ENCODE measurements around the gene ORC2. TPM values are rescaled to one million over a fixed set of nuclear protein-coding genes. Genes with fewer than 3 reads are reported as not detected.
"Not testable (repeated sequence)": the region's sequence is repeated elsewhere in the genome, so short reads cannot be mapped to it uniquely, and the experiment has no call there.

The ORC2 gene
- total RNA-seq, 5 donors from 2014 or later (not counting 1 experiment from before 2014, with no cell fraction given), result 29.9 to 52.4 (median 50.6) TPM

- WGBS (ENCODE audit: insufficient coverage), result no CpG with 5 or more reads among the region's 4 CpGs
- Mint-ChIP-seq H3K9me3 (no peaks in the 10 kb centered on the region), H3K36me3 (peaks cover 41% of the 10 kb centered on the region), H3K4me3 (no peak overlapping the region), H3K27ac (peak overlapping the region; percentile 4 to 43), H3K27me3 (no peaks in the 10 kb centered on the region), H3K4me1 (peaks cover 7 to 8% (median 7%) of the 10 kb centered on the region in 3 donors)
- Histone ChIP-seq H3K4me1 (ENCODE audit: control insufficient read depth in 1 of 2, extremely low read depth in 1 of 2, insufficient read depth in 2 of 2, low read length in 2 of 2) (peaks cover 0 to 2% of the 10 kb centered on the region in 2 experiments), H3K9me3 (no peaks in the 10 kb centered on the region), H3K27me3 (replicated peaks in 1 of 2; ENCODE audit: control insufficient read depth in 2 of 2, extremely low read depth in 1 of 2, insufficient read depth in 2 of 2, low read length in 1 of 2) (no peaks in the 10 kb centered on the region), H3K36me3 (ENCODE audit: control insufficient read depth in 2 of 2, extremely low read depth in 1 of 2, insufficient read depth in 1 of 2, low read length in 1 of 2) (peaks cover 5 to 63% of the 10 kb centered on the region in 2 donors), H3K4me3 (ENCODE audit: control insufficient read depth in 1 of 2, extremely low read depth in 1 of 2, low read length in 1 of 2) (no peak overlapping the region), H3K27ac (ENCODE audit: low read length) (peak overlapping the region; percentile 34)
- POLR2A ChIA-PET, result interaction anchor here (0.6 kb wide), 3 partner anchors 8 to 1266 kb away, joined by 3 to 14 read pairs (median 8); no protein-coding TSS in a partner anchor
- ATAC-seq (replicated peaks in 1 of 4), result peak; percentile 100
- CTCF ChIA-PET, result interaction anchor here (0.6 to 2.1 kb wide), 20 partner anchors 11 to 332 kb away, joined by 3 to 23 read pairs (median 6); partner anchors contain the start of genes CASP10 (in 1 of the 2), CLK1 (in 1 of the 2), HYCC2 (in 1 of the 2) and NDUFB3 (in 1 of the 2)
- peak; percentile 34 to 89 (median 69) for DNase-seq
These were observed 61.9 kb downstream of the ORC2 start for GRCh38 chr2:200901459-200902072.

- Mint-ChIP-seq H3K27me3 (no peaks in the 10 kb centered on the region), H3K9me3 (no peaks in the 10 kb centered on the region), H3K4me1 (peaks cover 7 to 8% (median 7%) of the 10 kb centered on the region in 3 donors), H3K36me3 (peaks cover 48% of the 10 kb centered on the region), H3K27ac (peak overlapping the region in 1 of 2 donors; percentile 25), H3K4me3 (no peak overlapping the region)
- no peak overlapping the region for H3K27ac ChIP-seq (ENCODE audit: low read length)
- no peak overlapping the region for H3K4me3 ChIP-seq (ENCODE audit: control insufficient read depth in 1 of 2, extremely low read depth in 1 of 2, low read length in 1 of 2)
- CTCF ChIA-PET, result no interaction called here
- H3K27me3 ChIP-seq (replicated peaks in 1 of 2; ENCODE audit: control insufficient read depth in 2 of 2, extremely low read depth in 1 of 2, insufficient read depth in 2 of 2, low read length in 1 of 2), result no peaks in the 10 kb centered on the region
- H3K4me1 ChIP-seq (ENCODE audit: control insufficient read depth in 1 of 2, extremely low read depth in 1 of 2, insufficient read depth in 2 of 2, low read length in 2 of 2), result peaks cover 0 to 2% of the 10 kb centered on the region in 2 experiments
- no peak for ATAC-seq (replicated peaks in 1 of 4)
- DNase-seq, result no peak
- H3K9me3 ChIP-seq, result no peaks in the 10 kb centered on the region
- H3K36me3 ChIP-seq (ENCODE audit: control insufficient read depth in 2 of 2, extremely low read depth in 1 of 2, insufficient read depth in 1 of 2, low read length in 1 of 2), result peaks cover 3 to 71% of the 10 kb centered on the region in 2 donors
- POLR2A ChIA-PET, result interaction anchor here in 1 of 2 donors (1.0 kb wide), 1 partner anchor 10 kb away, joined by 3 read pairs; the partner anchor contains the start of gene NIF3L1
These were observed 64.0 kb downstream of the ORC2 start for GRCh38 chr2:200899482-200899881.

GRCh38 chr2:200888704-200889625, 74.5 kb downstream of the ORC2 start, which contains the start of the genes NIF3L1 and PPIL3:
Gene NIF3L1, plus strand, starts transcription at chr2:200889371. Its CDS starts 2,573 bp downstream, at chr2:200891944.
Gene PPIL3, minus strand, starts transcription at chr2:200889077. Its CDS starts 1,462 bp downstream, at chr2:200887615.
- Histone ChIP-seq H3K27ac (ENCODE audit: low read length) (peak within 1 kb of the TSS; percentile 89), H3K4me1 (ENCODE audit: control insufficient read depth in 1 of 2, extremely low read depth in 1 of 2, insufficient read depth in 2 of 2, low read length in 2 of 2) (peaks cover 15 to 31% of the 10 kb centered on the region in 2 experiments), H3K27me3 (replicated peaks in 1 of 2; ENCODE audit: control insufficient read depth in 2 of 2, extremely low read depth in 1 of 2, insufficient read depth in 2 of 2, low read length in 1 of 2) (no peaks in the 10 kb centered on the region), H3K4me3 (ENCODE audit: control insufficient read depth in 1 of 2, extremely low read depth in 1 of 2, low read length in 1 of 2) (peak within 1 kb of the TSS; percentile 60 to 67), H3K36me3 (ENCODE audit: control insufficient read depth in 2 of 2, extremely low read depth in 1 of 2, insufficient read depth in 1 of 2, low read length in 1 of 2) (peaks cover 0 to 19% of the 10 kb centered on the region in 2 donors), H3K9me3 (no peaks in the 10 kb centered on the region)
- CTCF ChIA-PET, result interaction anchor here in 1 of 2 donors (0.7 to 2.1 kb wide), 8 partner anchors 12 to 344 kb away, joined by 3 to 18 read pairs (median 6); partner anchors contain the start of genes CFLAR and CLK1
- Mint-ChIP-seq H3K36me3 (peaks cover 15% of the 10 kb centered on the region), H3K9me3 (no peaks in the 10 kb centered on the region), H3K4me1 (peaks cover 46 to 62% (median 55%) of the 10 kb centered on the region in 3 donors), H3K27me3 (no peaks in the 10 kb centered on the region), H3K27ac (peak within 1 kb of the TSS; percentile 95 to 99), H3K4me3 (peak within 1 kb of the TSS; percentile 94 to 97 (median 96))
- ATAC-seq (replicated peaks in 1 of 4) (peak; percentile 81 to 86 (median 82)), DNase-seq (peak; percentile 91 to 99 (median 96))
- under 1% methylated on average over 29 of the region's 50 CpGs for WGBS (ENCODE audit: insufficient coverage)
- POLR2A ChIA-PET, result interaction anchor here (0.6 to 2.0 kb wide), 12 partner anchors 11 to 344 kb away, joined by 3 to 40 read pairs (median 4); partner anchors contain the start of gene CLK1 (in 2 of the 2)

- H3K27me3 Mint-ChIP-seq; DNase-seq; H3K27ac Mint-ChIP-seq; H3K9me3 ChIP-seq; H3K9me3 Mint-ChIP-seq; H3K4me1 ChIP-seq (ENCODE audit: control insufficient read depth in 1 of 2, extremely low read depth in 1 of 2, insufficient read depth in 2 of 2, low read length in 2 of 2); H3K4me3 ChIP-seq (ENCODE audit: control insufficient read depth in 1 of 2, extremely low read depth in 1 of 2, low read length in 1 of 2); H3K27ac ChIP-seq (ENCODE audit: low read length); H3K27me3 ChIP-seq (replicated peaks in 1 of 2; ENCODE audit: control insufficient read depth in 2 of 2, extremely low read depth in 1 of 2, insufficient read depth in 2 of 2, low read length in 1 of 2); POLR2A ChIA-PET; ATAC-seq (replicated peaks in 1 of 4); H3K4me3 Mint-ChIP-seq: not testable (repeated sequence)
- H3K4me1 Mint-ChIP-seq, result peaks cover 4 to 17% (median 12%) of the 10 kb centered on the region in 3 donors
- no CpG with 5 or more reads among the region's 2 CpGs for WGBS (ENCODE audit: insufficient coverage)
- peaks cover 0 to 69% of the 10 kb centered on the region in 2 donors for H3K36me3 ChIP-seq (ENCODE audit: control insufficient read depth in 2 of 2, extremely low read depth in 1 of 2, insufficient read depth in 1 of 2, low read length in 1 of 2)
- peaks cover 37% of the 10 kb centered on the region for H3K36me3 Mint-ChIP-seq
- CTCF ChIA-PET, result interaction anchor here in 1 of 2 donors (0.5 kb wide), 1 partner anchor 31 kb away, joined by 3 read pairs; no protein-coding TSS in a partner anchor
These were observed 81.7 kb downstream of the ORC2 start for GRCh38 chr2:200881715-200882249.

- DNase-seq (no peak), ATAC-seq (replicated peaks in 1 of 4) (no peak)
- H3K9me3 Mint-ChIP-seq, result no peaks in the 10 kb centered on the region
- ChIA-PET POLR2A (interaction anchor here in 1 of 2 donors (0.7 kb wide), 1 partner anchor 27 kb away, joined by 5 read pairs; no protein-coding TSS in a partner anchor), CTCF (interaction anchor here (0.6 to 0.7 kb wide), 4 partner anchors 293 to 978 kb away, joined by 3 to 4 read pairs (median 4); no protein-coding TSS in a partner anchor)
- Histone ChIP-seq H3K4me1 (ENCODE audit: control insufficient read depth in 1 of 2, extremely low read depth in 1 of 2, insufficient read depth in 2 of 2, low read length in 2 of 2) (no peaks in the 10 kb centered on the region), H3K36me3 (ENCODE audit: control insufficient read depth in 2 of 2, extremely low read depth in 1 of 2, insufficient read depth in 1 of 2, low read length in 1 of 2) (peaks cover 0 to 79% of the 10 kb centered on the region in 2 donors), H3K9me3 (no peaks in the 10 kb centered on the region), H3K4me3 (ENCODE audit: control insufficient read depth in 1 of 2, extremely low read depth in 1 of 2, low read length in 1 of 2) (no peak overlapping the region), H3K27me3 (replicated peaks in 1 of 2; ENCODE audit: control insufficient read depth in 2 of 2, extremely low read depth in 1 of 2, insufficient read depth in 2 of 2, low read length in 1 of 2) (no peaks in the 10 kb centered on the region), H3K27ac (ENCODE audit: low read length) (no peak overlapping the region)
- no peak overlapping the region for H3K4me3 Mint-ChIP-seq
- H3K36me3 Mint-ChIP-seq, result peaks cover 48% of the 10 kb centered on the region
- no CpG with 5 or more reads among the region's 2 CpGs for WGBS (ENCODE audit: insufficient coverage)
- peaks cover 0 to 8% (median 5%) of the 10 kb centered on the region in 3 donors for H3K4me1 Mint-ChIP-seq
- no peak overlapping the region for H3K27ac Mint-ChIP-seq
- H3K27me3 Mint-ChIP-seq, result no peaks in the 10 kb centered on the region
These were observed 85.1 kb downstream of the ORC2 start for GRCh38 chr2:200878289-200878880.
